ENCODE measurements around the gene GRM8. TPM values are rescaled to one million over a fixed set of nuclear protein-coding genes. Genes with fewer than 3 reads are reported as not detected.

Gene GRM8
- total and polyA plus RNA-seq, 9 of the 15 experiments (the other 6 are each of a cell fraction or from before 2014, with no cell fraction given), result 0.13 TPM; not detected in 7

DNA sequence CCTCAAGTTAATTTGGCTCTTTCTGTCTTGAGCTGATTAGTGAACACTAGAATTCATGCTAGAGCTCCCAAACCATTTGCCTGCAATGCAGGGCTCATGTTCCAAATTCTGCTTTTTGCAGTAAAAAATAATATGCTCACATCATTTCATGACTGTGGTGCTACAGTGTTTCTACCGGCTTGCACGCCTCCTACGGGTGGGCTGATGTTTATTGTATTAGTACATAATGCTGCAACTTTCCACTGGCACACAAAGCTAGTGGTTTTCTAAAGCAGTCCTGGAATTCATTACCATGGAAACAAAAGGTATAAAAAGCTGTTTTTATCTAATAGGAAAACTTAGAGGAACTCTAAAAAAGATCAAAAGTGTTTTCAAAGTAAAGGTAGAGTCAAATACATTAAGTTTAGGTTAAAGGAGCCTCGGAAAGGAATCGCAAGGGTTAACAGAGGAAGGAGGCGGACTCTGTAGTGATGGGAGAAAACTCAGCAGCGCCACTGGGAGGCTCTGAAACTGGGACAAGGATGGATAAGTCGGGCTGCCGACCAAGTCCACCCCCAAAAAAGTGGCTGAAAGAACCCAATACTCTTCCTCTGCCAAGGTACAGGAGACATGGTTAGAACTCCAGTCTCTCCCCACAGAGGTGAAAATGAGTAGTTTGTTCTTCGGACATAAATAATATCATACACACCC is 25.9 kb downstream of the GRM8 start (continued):
- TF ChIP-seq ZNF830 (CRISPR knock-in tag; IDR thresholded peaks at IDR 0.05) (no peak), BMI1 (IDR thresholded peaks at IDR 0.05; ENCODE audit: low read length) (no peak), CEBPG (CRISPR knock-in tag; IDR thresholded peaks at IDR 0.05) (no peak), CEBPG (tag; conservative IDR thresholded peaks at IDR 0.05 in 1 of 2, IDR thresholded peaks at IDR 0.05 in 1 of 2) (no peak), ATF7 (IDR thresholded peaks at IDR 0.05) (no peak), XRCC4 (IDR thresholded peaks at IDR 0.05; ENCODE audit: extremely low read depth, insufficient read depth, insufficient read length) (no peak)
- TF ChIP-seq, protein P1, sequence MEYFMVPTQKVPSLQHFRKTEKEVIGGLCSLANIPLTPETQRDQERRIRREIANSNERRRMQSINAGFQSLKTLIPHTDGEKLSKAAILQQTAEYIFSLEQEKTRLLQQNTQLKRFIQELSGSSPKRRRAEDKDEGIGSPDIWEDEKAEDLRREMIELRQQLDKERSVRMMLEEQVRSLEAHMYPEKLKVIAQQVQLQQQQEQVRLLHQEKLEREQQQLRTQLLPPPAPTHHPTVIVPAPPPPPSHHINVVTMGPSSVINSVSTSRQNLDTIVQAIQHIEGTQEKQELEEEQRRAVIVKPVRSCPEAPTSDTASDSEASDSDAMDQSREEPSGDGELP (CRISPR knock-in tag; IDR thresholded peaks at IDR 0.05; ENCODE audit: borderline replicate concordance), result no peak

DNA sequence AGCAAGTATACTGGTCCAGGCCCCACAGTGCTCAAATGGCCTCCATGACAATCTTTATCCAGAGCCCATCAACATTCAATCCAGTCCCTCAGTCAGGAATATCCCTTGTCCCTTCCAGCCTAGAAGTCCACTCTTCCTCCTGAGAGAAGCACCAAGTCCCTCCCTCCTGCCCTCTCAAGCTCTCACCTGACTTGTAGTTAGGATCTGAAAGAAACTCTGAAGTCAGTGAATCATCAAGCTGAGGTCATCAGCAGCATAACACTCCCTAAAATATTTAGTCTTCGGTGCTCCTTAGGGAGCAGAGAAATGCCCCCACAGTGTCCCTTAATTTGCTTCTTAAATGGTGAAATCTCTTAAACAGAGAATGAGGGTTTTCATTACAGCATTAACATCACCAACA is 31.0 kb downstream of the GRM8 start:
- no peaks in the 10 kb centered on the region for H3K4me1 ChIP-seq (replicated peaks in 1 of 2; ENCODE audit: control insufficient read depth in 2 of 2, insufficient read depth in 2 of 2, low read length in 2 of 2)
- H3K9me1 ChIP-seq (ENCODE audit: control insufficient read depth, insufficient read depth, low read length), result no peaks in the 10 kb centered on the region
- ChIA-PET POLR2A (no interaction called here), CTCF (ENCODE audit: low intra/inter-chr PET ratio) (no interaction called here)
- no TSS peak for BruUV-seq (replicated peaks)
- H4K20me1 ChIP-seq (replicated peaks; ENCODE audit: control insufficient read depth, insufficient read depth, low read length), result no peaks in the 10 kb centered on the region
- H3K79me2 ChIP-seq (ENCODE audit: control insufficient read depth, insufficient read depth, low read length), result no peaks in the 10 kb centered on the region
- H3K27me3 ChIP-seq (ENCODE audit: control insufficient read depth in 2 of 2, insufficient read depth in 2 of 2, low read length in 2 of 2), result no peaks in the 10 kb centered on the region
- H3K9ac ChIP-seq (ENCODE audit: insufficient read depth in 1 of 2, low read depth in 2 of 2, low read length in 2 of 2), result no peak overlapping the region
- H2AFZ ChIP-seq (ENCODE audit: low read depth, low read length), result no peak overlapping the region
- FAIRE-seq, result no peak
- H3K4me2 ChIP-seq (ENCODE audit: insufficient read depth, low read length), result no peak overlapping the region
- WGBS (ENCODE audit: insufficient coverage, low coverage, missing lambda C conversion rate), result 5% methylated on average over 1 of the region's 1 CpG
- ATAC-seq, result no peak
- H3K9me3 ChIP-seq (replicated peaks; ENCODE audit: control insufficient read depth, insufficient read depth, low read depth, low read length), result no peaks in the 10 kb centered on the region
- in situ Hi-C loops (cut with MboI), result no loop called here
- no peak overlapping the region for H3K4me3 ChIP-seq
- intact Hi-C loops (cut with micrococcal nuclease), result no loop called here
- no peak overlapping the region for H3K27ac ChIP-seq (ENCODE audit: extremely low read depth, low read depth, low read length)
- H3K36me3 ChIP-seq (ENCODE audit: control insufficient read depth, insufficient read depth, low read length), result no peaks in the 10 kb centered on the region
- no peak for DNase-seq (ENCODE audit: extremely low read depth in 1 of 4, low spot score in 3 of 4)
- TF ChIP-seq SMARCA5 (IDR thresholded peaks at IDR 0.05), result no peak
- TF ChIP-seq, protein P2, sequence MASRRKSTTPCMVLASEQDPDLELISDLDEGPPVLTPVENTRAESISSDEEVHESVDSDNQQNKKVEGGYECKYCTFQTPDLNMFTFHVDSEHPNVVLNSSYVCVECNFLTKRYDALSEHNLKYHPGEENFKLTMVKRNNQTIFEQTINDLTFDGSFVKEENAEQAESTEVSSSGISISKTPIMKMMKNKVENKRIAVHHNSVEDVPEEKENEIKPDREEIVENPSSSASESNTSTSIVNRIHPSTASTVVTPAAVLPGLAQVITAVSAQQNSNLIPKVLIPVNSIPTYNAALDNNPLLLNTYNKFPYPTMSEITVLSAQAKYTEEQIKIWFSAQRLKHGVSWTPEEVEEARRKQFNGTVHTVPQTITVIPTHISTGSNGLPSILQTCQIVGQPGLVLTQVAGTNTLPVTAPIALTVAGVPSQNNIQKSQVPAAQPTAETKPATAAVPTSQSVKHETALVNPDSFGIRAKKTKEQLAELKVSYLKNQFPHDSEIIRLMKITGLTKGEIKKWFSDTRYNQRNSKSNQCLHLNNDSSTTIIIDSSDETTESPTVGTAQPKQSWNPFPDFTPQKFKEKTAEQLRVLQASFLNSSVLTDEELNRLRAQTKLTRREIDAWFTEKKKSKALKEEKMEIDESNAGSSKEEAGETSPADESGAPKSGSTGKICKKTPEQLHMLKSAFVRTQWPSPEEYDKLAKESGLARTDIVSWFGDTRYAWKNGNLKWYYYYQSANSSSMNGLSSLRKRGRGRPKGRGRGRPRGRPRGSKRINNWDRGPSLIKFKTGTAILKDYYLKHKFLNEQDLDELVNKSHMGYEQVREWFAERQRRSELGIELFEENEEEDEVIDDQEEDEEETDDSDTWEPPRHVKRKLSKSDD (conservative IDR thresholded peaks at IDR 0.05; ENCODE audit: low read length), result no peak
- no peak for TF ChIP-seq NFATC3 (IDR thresholded peaks at IDR 0.05)
- TF ChIP-seq ZNF134 (CRISPR knock-in tag; conservative IDR thresholded peaks at IDR 0.05), result no peak
- no peak for TF ChIP-seq ZFX (CRISPR knock-in tag; IDR thresholded peaks at IDR 0.05)
- TF ChIP-seq, protein P3, sequence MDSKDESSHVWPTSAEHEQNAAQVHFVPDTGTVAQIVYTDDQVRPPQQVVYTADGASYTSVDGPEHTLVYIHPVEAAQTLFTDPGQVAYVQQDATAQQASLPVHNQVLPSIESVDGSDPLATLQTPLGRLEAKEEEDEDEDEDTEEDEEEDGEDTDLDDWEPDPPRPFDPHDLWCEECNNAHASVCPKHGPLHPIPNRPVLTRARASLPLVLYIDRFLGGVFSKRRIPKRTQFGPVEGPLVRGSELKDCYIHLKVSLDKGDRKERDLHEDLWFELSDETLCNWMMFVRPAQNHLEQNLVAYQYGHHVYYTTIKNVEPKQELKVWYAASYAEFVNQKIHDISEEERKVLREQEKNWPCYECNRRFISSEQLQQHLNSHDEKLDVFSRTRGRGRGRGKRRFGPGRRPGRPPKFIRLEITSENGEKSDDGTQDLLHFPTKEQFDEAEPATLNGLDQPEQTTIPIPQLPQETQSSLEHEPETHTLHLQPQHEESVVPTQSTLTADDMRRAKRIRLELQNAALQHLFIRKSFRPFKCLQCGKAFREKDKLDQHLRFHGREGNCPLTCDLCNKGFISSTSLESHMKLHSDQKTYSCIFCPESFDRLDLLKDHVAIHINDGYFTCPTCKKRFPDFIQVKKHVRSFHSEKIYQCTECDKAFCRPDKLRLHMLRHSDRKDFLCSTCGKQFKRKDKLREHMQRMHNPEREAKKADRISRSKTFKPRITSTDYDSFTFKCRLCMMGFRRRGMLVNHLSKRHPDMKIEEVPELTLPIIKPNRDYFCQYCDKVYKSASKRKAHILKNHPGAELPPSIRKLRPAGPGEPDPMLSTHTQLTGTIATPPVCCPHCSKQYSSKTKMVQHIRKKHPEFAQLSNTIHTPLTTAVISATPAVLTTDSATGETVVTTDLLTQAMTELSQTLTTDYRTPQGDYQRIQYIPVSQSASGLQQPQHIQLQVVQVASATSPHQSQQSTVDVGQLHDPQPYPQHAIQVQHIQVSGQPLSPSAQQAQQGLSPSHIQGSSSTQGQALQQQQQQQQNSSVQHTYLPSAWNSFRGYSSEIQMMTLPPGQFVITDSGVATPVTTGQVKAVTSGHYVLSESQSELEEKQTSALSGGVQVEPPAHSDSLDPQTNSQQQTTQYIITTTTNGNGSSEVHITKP (IDR thresholded peaks at IDR 0.05; ENCODE audit: partially characterized antibody), result no peak
- no peak for TF ChIP-seq PRPF4 (IDR thresholded peaks at IDR 0.05; ENCODE audit: insufficient read depth, low read depth, low read length, poor library complexity, severe bottlenecking)

All from K562 (cell line).